ENCODE results near the gene CFAP74. TPM values are rescaled to one million over a fixed set of nuclear protein-coding genes. Genes with fewer than 3 reads are reported as not detected.

CFAP74 gene
- total RNA-seq, 1 experiment from 2014 or later = 0.28 TPM

- no peaks in the 10 kb centered on the region for H3K36me3 Mint-ChIP-seq (ENCODE audit: insufficient read depth in 1 of 3, low read depth in 3 of 3)
- Histone ChIP-seq H4K20me1 (ENCODE audit: control insufficient read depth, insufficient read depth, insufficient read length) (no peaks in the 10 kb centered on the region), H2AFZ (ENCODE audit: low read length) (no peak overlapping the region), H3K14ac (ENCODE audit: insufficient read depth, low read length) (no peak overlapping the region), H3K27me3 (ENCODE audit: insufficient read depth, low read length) (no peaks in the 10 kb centered on the region), H3K23me2 (ENCODE audit: insufficient read length, low read depth, low read length, poor library complexity, severe bottlenecking) (no peaks in the 10 kb centered on the region), H3K79me2 (ENCODE audit: insufficient read depth, low read length) (no peaks in the 10 kb centered on the region), H2AK5ac (ENCODE audit: insufficient read length, low read length) (no peak overlapping the region), H3K23ac (ENCODE audit: insufficient read length, low read depth, low read length) (no peak overlapping the region), H3K4ac (ENCODE audit: low read depth, low read length) (no peak overlapping the region), H3K56ac (ENCODE audit: insufficient read length, low read depth, low read length) (no peak overlapping the region), H3T11ph (ENCODE audit: low read length) (no peak overlapping the region), H4K5ac (ENCODE audit: insufficient read length, low read depth, low read length) (no peak overlapping the region), H3K9ac (ENCODE audit: extremely low read depth, insufficient read length, low read length) (no peak overlapping the region), H2BK15ac (ENCODE audit: low read depth, low read length) (no peak overlapping the region), H2BK120ac (ENCODE audit: low read depth, low read length, poor library complexity, severe bottlenecking) (no peak overlapping the region), H3K18ac (ENCODE audit: insufficient read length, low read depth, low read length) (no peak overlapping the region), H2BK20ac (ENCODE audit: low read depth, low read length, poor library complexity, severe bottlenecking) (no peak overlapping the region), H4K91ac (ENCODE audit: insufficient read length, low read depth, low read length) (no peak overlapping the region), H3K4me2 (ENCODE audit: insufficient read depth, insufficient read length, low read length) (no peak overlapping the region), H2BK12ac (ENCODE audit: insufficient read length, low read depth, low read length) (no peak overlapping the region), H3K79me1 (ENCODE audit: insufficient read depth, low read depth, low read length, poor library complexity, severe bottlenecking) (no peaks in the 10 kb centered on the region), H3K9me3 (ENCODE audit: control insufficient read depth, low read depth, low read length) (no peaks in the 10 kb centered on the region), H3K4me1 (ENCODE audit: insufficient read depth, low read length) (no peaks in the 10 kb centered on the region; the same call in 1 of the 2 replicates), H2BK5ac (ENCODE audit: insufficient read length, low read length) (no peak overlapping the region), H4K8ac (replicated peaks; ENCODE audit: insufficient read length, low read depth, low read length) (no peak overlapping the region), H3K27ac (ENCODE audit: insufficient read length, low read depth, low read length) (no peak overlapping the region)
- WGBS (ENCODE audit: extremely low coverage, insufficient read length, low lambda C conversion rate) = no CpG with 5 or more reads among the region's 22 CpGs
- H3K27ac Mint-ChIP-seq = no peak overlapping the region
- H3K4me3 Mint-ChIP-seq = 0 out of 5 replicates have a peak overlapping the region, but pooled peaks of 1 of the 2 experiments have one; percentile 22
- peaks cover 7 to 17% of the 10 kb centered on the region in 2 experiments for H3K4me1 Mint-ChIP-seq
- peaks cover 1% of the 10 kb centered on the region; the same call in 1 of the 2 replicates for H3K27me3 Mint-ChIP-seq (ENCODE audit: low read depth)
- no peaks in the 10 kb centered on the region for H3K9me3 Mint-ChIP-seq
- DNase-seq = no peak
- TF ChIP-seq CTCF (conservative IDR thresholded peaks at IDR 0.05) = no peak
These were observed 14.5 kb downstream of the CFAP74 start for GRCh38 chr1:1989102-1989542.
